ENCODE data around the gene POMGNT2.

The POMGNT2 gene

DNA sequence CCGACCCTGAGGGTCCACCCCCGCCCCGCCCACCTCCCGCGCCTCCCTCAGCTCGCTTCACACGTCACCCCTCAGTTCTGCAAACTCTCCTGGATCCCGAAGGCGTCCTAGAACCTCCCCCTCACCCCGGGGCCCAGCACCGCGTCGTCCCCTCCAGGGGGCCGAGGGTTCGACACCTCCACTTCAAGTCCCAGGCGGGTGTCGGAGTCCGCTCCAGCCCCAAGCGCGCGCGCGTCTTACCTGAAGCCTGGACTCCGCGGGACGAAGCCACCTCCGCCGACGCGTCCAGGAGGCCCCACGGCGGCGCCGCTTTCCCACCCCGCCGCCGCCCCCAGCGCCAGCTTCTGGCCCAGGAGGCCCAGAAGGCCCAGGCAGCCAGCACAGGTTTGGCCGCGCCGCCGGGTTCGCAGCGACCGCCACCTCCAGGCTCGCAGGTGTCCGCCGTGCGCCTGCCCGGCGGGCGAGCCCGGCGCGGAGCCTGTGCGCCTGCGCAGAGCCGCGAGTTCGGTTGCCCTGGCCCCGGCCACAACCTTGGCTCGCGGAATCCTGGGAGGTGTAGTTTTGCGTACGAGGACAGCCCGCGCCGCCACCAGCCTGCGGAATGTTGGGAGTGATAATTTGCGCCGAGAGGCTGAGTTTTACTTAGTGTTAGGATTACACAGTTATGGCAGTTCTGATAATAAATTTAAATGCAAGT, at the start of gene POMGNT2:
Gene POMGNT2, minus strand, starts transcription at position 484 of the 697 bp plus-strand sequence. CDS start 24,648 bp downstream, outside the sequence.
- peak; percentile 91 for DNase-seq

- no peak for DNase-seq
These were observed 49.1 kb upstream of the POMGNT2 start for GRCh38 chr3:43154980-43155379.

DNA sequence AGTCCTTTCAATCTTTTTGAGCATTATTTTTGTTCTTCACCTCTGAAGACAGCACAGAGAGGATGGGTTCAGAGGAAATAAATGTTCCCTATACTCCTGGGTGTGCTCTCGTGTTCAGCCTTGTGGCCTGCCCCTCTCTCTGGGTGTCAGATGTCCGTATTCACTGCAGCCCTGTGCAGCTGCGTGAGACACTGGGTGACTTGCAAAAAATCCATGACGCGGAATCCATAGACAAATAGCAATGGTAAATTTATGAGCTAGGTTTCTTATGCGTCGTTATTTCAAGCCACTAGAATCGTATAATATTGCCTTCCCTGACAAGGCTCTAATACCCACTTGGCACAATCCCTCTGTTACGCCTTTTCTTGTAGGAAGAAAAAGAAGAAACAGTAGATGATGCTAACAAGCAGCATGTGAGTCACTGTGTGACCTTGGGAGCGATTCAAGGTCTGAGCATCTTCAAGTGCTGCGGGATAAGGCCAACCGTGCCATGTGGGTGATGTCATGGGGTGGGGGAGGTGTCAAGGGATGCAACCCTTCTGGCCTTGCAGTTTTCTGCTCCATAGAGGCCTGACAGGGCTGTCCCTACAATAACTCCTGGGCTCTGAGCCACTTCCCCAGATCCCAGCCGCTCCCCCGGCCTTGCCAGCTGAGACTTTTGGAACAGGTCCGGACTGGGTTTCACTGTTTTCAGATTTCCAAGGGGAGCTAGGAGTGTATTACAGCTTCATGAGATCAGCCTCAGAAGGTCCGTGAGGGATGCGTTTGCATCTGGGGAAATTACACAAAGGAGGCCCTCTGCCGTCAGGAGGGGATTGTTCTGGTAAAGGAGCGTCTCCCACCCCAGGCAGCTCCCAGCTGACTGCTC, 47.6 kb upstream of the POMGNT2 start:
- peak; percentile 67 for DNase-seq

DNA sequence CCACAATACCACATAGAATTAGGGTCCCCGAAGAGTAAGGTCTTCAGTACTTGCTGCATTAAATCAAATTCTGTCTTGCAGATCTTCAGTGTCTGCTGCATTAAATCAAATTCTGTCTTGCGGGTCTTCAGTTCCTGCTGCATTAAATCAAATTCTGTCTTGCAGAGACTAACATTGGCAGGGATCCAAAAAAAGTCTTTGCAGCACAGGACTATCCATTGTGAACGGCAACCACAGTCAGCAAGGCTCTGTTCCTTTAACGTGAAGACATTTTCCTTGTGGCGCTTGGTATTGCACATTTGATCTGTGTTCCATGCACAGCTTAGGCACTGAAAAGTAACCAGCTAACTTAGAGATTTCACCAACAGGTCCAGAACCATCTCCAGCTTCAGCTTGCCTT, 46.8 kb upstream of the POMGNT2 start:
- no peak for DNase-seq

GRCh38 chr3:43148033-43148432, 42.2 kb upstream of the POMGNT2 start:
- DNase-seq, result no peak

- no peak for DNase-seq
These were observed 40.7 kb upstream of the POMGNT2 start for GRCh38 chr3:43146599-43146998.

- DNase-seq, result no peak
These were observed 39.0 kb upstream of the POMGNT2 start for GRCh38 chr3:43144761-43145490.

GRCh38 chr3:43142472-43142871, 36.6 kb upstream of the POMGNT2 start:
- no peak for DNase-seq

DNA sequence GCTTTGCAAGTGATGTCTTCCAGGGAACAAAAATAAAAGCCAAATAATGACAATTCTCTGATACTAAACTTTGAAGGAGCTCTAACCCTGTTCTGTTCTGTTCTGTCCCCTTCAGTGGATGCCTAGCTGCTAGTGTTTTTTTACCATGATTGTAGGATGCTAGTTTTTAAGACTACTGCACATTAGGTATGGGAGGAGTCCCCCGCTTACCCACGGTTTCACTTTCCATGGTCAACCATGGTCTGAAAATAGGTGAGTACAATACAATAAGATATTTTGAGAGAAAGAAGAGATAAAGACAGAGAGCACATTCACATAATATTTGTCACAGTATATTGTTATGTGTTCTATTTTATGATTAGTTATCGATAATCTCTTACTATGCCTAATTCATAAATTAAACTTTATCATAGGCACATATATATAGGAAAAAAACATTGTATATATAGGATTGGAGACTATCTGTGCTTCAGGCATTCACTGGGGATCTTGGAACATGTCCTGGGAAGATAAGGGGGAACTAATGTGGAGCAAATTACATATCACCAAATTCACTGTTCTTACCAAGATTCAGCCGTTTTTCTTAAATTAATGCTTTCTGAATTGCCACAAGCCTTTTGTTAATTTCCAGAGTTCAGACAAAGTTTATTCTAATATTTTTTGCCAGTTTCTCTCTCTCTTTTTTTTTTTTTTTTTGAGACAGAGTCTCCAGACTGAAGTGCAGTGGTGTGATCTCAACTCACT, 32.8 kb upstream of the POMGNT2 start:
- DNase-seq, result no peak

- no peak for DNase-seq
These were observed 27.2 kb upstream of the POMGNT2 start for GRCh38 chr3:43132870-43133636.

GRCh38 chr3:43132193-43132592, 26.3 kb upstream of the POMGNT2 start:
- no peak for DNase-seq

GRCh38 chr3:43128464-43128863, 22.6 kb upstream of the POMGNT2 start:
- no peak for DNase-seq

DNA sequence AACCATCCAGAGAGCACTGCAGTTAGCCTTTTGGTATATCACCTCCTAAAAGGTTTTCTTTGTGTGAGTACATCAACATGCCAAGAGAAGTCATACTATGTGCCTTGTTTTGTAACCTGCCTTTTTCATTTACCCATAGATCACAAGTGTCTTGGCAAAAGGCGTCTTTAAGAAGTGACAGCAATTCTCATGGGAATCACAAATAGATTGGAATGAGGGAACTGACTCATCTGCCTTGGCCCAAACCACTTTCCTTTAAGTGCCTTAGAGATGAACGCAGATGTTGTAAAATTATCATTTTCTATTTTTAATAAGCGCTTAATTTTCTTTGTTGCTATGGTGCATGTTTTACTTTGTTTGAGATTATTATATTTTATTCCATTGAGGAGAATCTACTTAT, 20.7 kb upstream of the POMGNT2 start:
- no peak for DNase-seq

- DNase-seq, result no peak
These were observed 18.0 kb upstream of the POMGNT2 start for GRCh38 chr3:43123895-43124294.

- no peak for DNase-seq
These were observed 15.1 kb upstream of the POMGNT2 start for GRCh38 chr3:43120937-43121336.

DNA sequence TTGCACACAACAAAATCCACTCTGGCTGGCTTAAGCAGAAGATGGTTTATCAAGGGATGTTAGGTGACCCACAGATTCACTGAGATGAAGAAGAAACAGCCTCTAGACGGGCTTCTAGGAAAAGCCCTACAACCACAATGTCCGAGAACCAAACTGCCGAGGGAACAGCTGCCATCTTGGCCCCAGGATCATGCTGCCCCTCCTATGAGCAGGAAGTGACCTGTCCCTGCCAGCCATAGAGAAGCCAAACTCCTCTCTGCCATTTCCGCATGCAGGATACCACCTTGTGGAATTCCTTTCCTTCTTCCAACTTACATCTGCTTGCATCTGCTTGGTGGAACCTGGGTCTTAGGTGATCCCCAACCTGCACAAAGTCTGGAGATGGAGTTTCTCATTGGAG, 11.4 kb upstream of the POMGNT2 start:
- DNase-seq, result no peak

DNA sequence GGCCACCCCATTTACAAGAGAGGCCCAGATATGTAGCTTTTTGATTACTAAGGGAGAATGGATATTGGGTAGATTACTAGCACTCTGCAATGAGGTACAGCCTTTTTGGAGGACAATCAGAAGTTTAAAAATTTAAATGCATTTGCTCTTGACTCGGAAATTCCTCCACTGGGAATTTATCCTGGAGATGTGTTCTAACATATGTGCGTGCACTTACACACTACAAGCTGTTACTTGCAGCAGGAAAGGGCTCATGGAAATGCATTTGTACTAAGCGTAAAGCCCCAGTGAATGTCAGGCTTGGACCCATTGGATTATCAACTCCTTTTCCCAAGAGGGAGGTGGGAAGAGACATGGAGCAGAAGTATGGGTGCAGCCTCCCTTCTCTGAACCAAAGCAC, 7.8 kb upstream of the POMGNT2 start:
- DNase-seq, result no peak

GRCh38 chr3:43106293-43106628, 382 bp upstream of the POMGNT2 start:
- DNase-seq, result no peak

- DNase-seq, result peak; percentile 36
These were observed 951 bp downstream of the POMGNT2 start for GRCh38 chr3:43104660-43105595.

- no peak for DNase-seq
These were observed 1.8 kb downstream of the POMGNT2 start for GRCh38 chr3:43104039-43104438.
